Measurements from ENCODE around the gene OPN4.
A peak's percentile ranks its signal among the peaks of the same experiment; 100 is the strongest.

Gene OPN4

DNA sequence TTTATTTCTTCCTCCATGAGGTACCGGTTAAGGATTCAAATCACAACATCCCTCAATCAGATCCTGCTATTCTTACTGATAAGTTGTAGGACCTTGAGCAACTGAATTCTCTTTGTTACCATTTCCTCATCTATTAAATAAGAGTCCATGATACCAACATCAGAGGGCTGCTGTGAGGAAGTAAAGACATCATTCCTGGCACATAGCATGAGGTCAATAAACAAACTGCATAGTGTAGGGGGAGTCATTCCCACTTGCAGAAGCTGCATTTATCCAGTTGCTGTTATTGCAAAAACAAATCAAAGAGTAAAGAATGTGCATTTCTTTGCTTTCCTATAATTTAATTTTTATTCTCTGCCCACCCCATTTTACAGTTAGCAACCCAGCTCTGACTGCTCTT is 50.8 kb downstream of the OPN4 start:
- no peak for DNase-seq

DNA sequence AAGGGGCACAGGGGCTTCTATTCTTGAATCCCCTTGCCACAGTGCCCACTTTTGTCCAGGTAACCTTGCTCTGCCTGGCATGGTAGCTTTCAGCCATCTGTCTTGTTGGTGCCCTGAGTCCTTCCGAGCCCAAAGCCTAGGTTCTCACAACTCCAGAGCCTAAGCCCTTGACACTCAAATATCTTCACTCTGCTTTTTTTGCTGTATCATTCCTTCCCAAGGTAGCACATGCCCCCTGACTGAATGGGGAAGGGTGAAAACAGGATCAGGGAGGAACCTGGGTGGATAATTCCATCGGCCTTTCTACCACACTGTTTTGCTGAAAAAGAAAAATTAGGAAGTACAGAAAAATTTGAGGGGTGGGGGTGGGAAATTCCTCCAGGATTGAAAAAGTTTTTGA is 51.6 kb downstream of the OPN4 start:
- DNase-seq = no peak

DNA sequence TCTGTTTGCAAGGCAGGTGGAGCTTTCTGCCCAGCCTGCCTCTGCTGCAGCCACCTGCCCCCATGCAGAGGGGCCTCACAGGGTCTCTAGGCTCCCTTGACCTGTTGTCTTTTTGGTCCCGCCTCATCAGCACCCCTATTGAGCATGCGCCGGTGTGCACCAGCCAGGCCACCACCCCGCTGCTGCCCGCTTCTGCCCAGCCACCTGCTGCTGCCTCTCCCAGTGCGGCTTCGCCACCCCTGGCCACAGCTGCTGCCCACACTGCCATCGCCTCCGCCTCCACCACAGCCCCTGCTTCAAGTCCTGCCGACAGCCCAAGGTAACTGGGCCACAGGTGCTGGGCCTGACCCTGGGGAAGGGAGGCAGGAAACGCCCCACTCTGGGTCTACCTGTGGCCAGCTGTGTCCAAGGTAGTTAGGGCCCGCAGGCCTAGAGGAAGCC is 52.1 kb downstream of the OPN4 start:
- DNase-seq = no peak

DNA sequence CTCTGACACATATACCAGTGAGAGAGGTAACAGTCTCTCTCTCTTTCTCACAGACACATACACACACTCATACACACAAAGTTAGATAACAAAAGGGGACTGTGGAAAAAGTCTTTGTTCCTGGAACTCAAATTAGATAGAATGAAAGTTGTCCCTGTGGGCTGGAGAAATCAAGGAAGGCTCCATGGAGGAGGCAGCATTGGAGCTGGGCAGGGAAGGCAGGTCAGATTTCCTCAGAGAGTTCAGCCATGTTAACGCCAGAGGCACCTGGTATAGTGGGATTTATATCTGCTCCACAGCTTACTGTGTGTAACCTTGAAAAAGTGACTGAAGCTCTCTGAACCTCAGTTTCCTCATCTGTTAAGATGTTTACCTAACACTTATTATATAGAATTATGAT is 52.6 kb downstream of the OPN4 start:
- no peak for DNase-seq

DNA sequence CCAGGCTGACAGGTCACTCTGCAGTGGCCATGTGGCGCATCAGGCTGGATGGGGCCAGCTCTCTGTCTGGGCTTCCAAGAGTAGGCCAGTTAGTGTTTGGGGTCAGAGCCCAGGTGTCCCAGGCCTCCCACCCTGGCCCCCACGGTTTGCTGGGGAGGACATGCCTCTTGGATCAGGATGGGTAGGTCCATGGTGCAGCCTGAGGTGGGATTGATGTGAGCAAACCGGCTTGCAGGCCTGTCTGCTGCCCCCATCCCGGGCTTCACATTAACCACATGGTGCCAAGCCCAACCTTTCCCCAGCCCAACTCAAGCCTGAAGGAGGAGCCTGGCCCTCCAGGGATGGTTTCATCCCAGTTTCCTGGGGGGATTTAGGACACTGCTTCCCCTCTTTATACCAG is 53.2 kb downstream of the OPN4 start:
- no peak for DNase-seq

DNA sequence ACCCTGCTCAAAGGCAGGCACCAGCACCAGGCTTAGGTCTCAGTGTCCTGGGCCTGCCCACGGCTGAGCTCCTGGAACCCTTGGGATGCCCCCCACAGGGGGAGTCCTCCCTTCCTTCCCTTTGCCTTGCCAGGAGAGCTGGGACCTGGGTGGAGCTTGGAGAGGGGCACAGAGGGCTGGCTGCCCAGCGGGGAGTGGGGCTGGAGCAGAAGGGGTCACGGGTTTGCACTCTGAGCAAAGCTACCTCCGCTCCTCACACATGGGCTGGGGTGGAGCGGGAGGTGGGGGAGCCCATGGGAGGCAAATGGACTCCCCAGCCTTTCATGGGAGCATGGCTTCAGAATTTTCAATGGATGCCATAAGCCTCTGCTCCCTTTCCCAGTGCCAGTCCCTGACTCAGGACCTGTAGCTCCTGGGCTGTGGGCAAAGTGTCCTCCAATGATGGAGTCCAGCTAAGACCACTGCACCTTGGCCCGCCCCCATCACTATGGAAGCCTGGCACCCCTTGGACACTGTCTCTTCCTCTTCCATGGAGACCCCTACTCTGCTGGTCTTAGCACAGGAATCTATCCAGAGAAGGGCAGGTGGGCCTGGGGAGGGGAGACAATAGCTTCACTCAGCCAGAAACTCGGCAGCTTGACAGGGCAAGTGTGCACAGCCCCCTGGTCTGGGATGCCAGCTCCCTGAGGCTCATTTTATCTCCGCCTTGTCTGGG is 53.9 kb downstream of the OPN4 start:
- no peak for DNase-seq

DNA sequence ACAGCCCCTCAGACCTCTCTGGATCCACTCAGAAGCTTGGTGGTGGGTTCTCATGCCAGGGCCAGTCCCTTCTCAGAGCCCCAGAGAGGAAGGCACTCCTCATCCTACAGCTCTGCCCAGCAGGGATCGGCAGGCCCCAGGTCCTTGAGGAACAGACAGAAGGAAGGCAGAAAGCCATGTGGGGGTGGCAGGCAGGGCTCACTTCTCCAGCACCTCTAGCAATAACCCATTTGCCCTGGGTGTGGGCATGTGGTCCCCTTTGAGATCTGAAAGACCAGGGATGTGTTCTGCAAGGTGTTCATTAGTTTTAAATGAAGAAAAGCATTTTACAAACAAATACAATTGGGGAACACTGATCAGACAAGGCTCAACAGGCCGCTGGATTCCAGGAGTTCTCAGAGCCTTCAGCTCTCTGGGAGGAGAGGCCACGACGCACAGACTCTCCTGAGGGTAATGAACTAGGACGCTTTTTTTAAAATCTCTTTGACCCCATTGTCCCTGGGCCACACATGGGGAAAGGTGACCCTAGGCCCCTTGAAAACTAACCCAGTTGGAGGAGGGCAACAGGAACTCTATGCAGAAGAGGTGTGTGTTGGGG is 54.5 kb downstream of the OPN4 start:
- no peak for DNase-seq

DNA sequence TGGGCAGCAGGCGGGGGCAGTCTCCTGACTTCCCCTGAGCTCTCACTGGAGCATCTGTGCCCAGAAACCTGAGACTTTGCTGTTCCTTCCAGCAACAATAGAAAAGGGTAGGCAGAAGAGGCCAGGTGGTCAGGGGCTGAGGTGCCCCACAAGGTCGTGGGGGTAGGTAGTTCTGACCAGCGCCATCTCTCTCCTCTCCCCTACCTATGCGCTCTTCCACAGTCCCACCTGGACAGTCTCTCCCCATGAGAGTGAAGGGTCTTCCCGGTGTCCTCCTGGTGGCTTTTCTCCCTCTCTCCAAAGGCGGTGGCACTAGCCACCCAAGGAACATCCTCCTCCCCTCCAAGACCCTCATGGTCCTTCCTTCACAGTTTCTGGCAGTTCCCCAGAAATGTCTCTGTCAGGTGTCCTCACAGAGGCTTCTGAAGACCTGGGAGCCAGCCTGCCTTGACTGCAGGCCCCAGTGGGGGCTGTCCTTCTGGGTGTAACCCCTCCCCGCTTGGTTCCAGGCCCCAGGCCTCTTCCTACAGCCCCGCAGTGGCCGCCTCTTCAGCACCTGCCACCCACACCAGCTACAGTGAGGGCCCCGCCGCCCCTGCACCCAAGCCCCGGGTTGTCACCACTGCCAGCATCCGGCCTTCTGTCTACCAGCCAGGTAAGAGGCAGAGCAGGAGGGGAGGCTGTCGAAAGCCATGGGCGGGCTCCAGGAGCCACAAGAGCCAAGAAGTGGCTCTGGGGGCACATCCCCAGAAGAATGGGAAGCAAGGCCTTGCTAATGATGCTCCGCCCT is 55.2 kb downstream of the OPN4 start:
- no peak for DNase-seq

DNA sequence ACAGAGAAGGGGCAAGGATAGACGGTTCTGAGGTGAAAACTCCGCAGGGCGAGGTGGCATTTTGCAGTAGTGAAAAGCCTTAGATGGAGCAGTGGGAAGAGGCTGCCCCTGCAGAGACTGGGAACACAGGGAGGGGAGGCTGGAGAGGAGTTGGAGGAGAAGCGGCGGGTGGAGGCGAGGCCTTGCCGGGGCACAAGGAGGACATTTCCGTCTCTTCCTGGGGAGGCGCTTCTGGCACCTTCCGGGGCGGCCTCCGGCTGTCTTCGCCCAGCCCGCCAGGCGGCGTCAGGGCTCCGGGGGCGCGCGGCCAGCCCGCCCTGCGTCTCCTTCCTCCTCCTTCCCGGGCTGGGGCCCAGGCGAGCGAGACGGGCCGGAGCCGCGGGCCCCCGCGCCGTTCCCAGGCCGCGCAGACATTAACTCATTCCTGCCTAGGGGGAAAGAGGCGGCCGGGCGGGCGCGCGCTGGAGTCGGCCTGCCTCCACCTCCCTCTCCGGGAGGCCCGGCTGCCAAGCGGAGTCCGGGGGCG is 56.7 kb downstream of the OPN4 start:
- peak; percentile 23 to 44 for DNase-seq

DNA sequence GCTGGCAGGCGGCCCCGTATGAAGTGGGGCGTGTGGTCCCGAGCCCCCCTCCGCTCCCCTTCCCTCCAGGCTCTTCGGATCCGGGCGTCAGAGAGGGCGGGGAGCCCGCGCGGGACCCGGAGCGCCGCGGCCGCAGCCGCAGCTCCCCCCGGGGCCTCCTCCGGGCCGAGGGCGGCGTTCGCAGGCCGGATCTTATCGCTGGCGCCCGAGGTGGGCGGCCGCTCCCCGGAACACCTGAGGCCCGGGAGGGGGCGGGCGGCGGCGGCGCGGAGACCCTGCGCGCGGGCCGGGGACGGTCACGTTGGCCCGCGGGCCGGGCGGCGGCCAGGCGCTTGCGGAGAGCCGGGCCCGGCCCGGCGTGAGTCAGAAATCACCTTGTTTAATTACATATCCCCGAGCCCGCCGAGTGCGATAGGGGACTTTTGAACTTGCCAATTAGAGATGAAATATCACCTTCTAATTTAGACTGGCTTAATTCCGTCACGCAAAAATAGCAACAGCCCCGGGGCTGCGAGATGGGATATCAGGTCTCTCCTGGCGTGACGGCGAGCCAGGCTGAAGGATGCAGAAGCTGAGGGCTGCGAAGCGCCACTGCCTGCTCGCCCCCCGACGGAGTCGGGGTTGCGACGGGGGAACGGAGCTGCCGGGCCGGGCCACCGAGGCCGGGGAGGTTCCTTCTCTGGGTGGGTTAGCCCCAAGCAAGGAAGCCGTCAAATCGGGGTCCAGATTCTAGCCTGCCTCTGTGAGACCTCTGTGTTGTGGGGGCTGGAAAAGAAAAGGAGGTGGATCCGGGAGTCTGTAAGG is 57.4 kb downstream of the OPN4 start:
- DNase-seq = peak; percentile 9 to 10

DNA sequence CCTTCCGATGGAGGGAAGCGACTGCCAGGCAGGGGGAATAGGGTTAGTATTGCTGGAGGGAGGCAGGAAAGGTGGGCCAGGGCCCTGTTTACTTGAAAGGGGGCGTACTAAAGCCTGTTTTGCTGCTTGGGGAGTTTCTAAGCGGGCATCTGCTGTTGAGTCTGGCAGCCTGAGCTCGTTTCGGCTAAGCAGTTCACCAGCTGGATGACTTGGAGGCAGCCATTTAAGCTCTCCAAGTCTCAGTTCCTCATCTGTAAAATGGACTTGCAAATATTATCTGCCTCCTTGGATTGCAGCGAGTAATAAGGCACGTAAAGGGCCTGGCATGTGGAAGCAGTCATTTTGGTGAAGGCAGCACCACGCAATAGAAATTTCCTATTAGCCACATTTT is 58.0 kb downstream of the OPN4 start:
- DNase-seq = no peak

DNA sequence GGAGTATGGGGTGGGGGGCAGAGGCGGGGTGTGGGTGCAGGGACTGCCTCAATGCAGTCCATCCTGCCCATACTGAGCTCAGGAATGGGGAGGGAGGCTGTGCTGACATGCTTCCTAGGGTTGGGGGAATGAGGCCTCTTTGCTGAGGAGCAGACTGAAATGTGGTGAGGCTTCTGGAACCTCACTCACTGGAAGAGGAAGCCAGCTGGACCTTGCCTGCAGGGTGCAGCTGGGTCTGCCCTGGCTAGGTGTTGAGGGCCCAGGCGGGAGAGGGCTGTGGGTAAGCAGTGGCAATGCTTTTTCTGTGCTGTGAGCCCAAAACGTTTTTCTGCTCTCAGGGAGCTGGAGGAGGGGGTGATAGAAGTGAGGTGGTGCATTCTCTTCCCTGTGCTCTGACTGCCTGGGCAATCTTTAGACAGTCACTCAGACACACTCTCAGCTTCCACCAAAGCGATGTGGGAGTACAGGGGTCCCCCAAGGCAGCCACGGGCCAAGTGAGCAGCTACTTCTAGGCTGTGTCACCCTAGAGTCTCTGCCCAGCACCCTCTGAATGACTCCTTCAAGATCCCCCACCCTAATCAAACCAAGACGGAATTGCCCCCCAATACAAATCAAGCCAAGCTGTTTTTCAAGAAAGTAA is 60.9 kb downstream of the OPN4 start:
- no peak for DNase-seq

DNA sequence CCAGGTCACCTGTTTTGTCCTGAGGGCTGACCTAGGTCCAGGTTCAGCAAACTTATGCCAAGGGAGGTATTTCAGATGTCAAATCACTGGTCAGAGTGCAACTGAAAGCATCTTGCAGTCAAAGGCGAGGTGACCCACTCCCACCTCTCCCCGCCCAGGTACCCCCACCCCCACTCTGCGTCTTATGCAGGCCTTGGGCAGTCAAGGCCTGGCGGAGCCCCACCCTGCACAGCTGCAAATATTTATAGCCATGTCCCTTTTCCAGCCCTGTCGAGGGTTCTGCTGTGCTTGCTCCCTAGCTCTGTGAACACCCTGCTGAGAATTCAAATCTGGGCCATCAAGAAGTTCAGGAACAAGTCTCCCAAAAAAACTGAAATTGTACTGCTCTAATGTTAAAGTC is 61.5 kb downstream of the OPN4 start:
- DNase-seq = no peak

All from SHP77 (cell line).